Fibroblast of lung (primary cell): ENCODE results near the gene FHL2. TPM values are rescaled to one million over a fixed set of nuclear protein-coding genes. Genes with fewer than 3 reads are reported as not detected.

Experiments
- DNase-seq, 2 donors: peaks; one replicate each; pipeline versions ENCODE4 v3.0.0 to v3.0.0-alpha.2; 2010; ENCODE audit warnings: low read depth in 2 of 2
- H2AFZ ChIP-seq: 2 replicates; pipeline ENCODE4 v1.5.1; 2012; ENCODE audit warnings: low read length, control low read depth, inconsistent platforms
- H3K27ac ChIP-seq: 2 replicates; pipeline ENCODE4 v1.5.1; 2011; ENCODE audit warnings: low read length, control low read depth; ENCODE audit not compliant: insufficient read depth
- H3K27me3 ChIP-seq: 2 replicates; pipeline ENCODE4 v1.5.1; 2011; ENCODE audit warnings: mild to moderate bottlenecking, low read length; ENCODE audit not compliant: control insufficient read depth, insufficient read depth
- H3K36me3 ChIP-seq: 2 replicates; pipeline ENCODE4 v1.5.1; 2011; ENCODE audit warnings: low read length; ENCODE audit not compliant: control insufficient read depth, insufficient read depth
- H3K4me1 ChIP-seq: 2 replicates; pipeline ENCODE4 v1.5.1; 2011; ENCODE audit warnings: low read length; ENCODE audit not compliant: control insufficient read depth, insufficient read depth; ENCODE audit errors: extremely low read depth
- H3K4me2 ChIP-seq: 2 replicates; pipeline ENCODE4 v1.5.1; 2011; ENCODE audit warnings: low read length, control low read depth; ENCODE audit not compliant: insufficient read depth; ENCODE audit errors: extremely low read depth
- H3K4me3 ChIP-seq, 4 experiments: fragments of 200-600 bp in 1 of 4; sonication (generic) in 1 of 4; replicated peaks in 1 of 4; 2 replicates each; pipeline ENCODE4 v1.5.1; 2011 to 2016; ENCODE audit warnings: low read length in 4 of 4, low read depth in 3 of 4, mild to moderate bottlenecking in 3 of 4, control low read depth in 2 of 4, inconsistent platforms in 1 of 4, mixed read lengths in 1 of 4; ENCODE audit not compliant: insufficient read depth in 1 of 4; ENCODE audit errors: control extremely low read depth in 1 of 4
- H3K79me2 ChIP-seq: 2 replicates; pipeline ENCODE4 v1.5.1; 2012; ENCODE audit warnings: mild to moderate bottlenecking, low read length, inconsistent platforms; ENCODE audit not compliant: control insufficient read depth, insufficient read depth
- H3K9ac ChIP-seq: 2 replicates; pipeline ENCODE4 v1.5.1; 2011; ENCODE audit warnings: mild to moderate bottlenecking, low read length, control low read depth; ENCODE audit not compliant: insufficient read depth
- H3K9me3 ChIP-seq: 2 replicates; pipeline ENCODE4 v1.5.1; 2012; ENCODE audit warnings: low read depth, low read length; ENCODE audit not compliant: control insufficient read depth, insufficient read depth
- H4K20me1 ChIP-seq: 2 replicates; pipeline ENCODE4 v1.5.1; 2011; ENCODE audit warnings: low read length; ENCODE audit not compliant: control insufficient read depth, insufficient read depth; ENCODE audit errors: extremely low read depth
- EZH2 ChIP-seq: IDR thresholded peaks from 2 replicates; pipeline ENCODE4 v1.5.1; 2012; ENCODE audit warnings: low read length, control low read depth, mild to moderate bottlenecking; ENCODE audit errors: missing control alignments
- polyA plus RNA-seq, 2 donors: library from polyadenylated mRNA; depleted of rRNA in 1 of 2; stranded (reverse) in 1 of 2; unstranded in 1 of 2; fragments of >200 nt; gene quantifications; 2 replicates each; pipeline ENCODE4 v1.2.1, GENCODE V29; 2011 to 2012; ENCODE audit warnings: missing spikeins in 1 of 2
- total RNA-seq: library from RNA; depleted of rRNA; stranded (reverse); fragments of >200 nt; gene quantifications from 2 replicates; pipeline ENCODE4 v1.2.1, GENCODE V29; 2014
- TF ChIP-seq, protein P1 (sequence below), 2 donors: IDR thresholded peaks in 1 of 2; conservative IDR thresholded peaks in 1 of 2; 1 replicate in 1 of 2; 2 replicates in 1 of 2; pipeline ENCODE4 v1.5.1; 2011 to 2012; ENCODE audit warnings: low read length in 2 of 2, control low read depth in 1 of 2, inconsistent platforms in 1 of 2, low read depth in 1 of 2, mild to moderate bottlenecking in 1 of 2

Gene FHL2
- total and polyA plus RNA-seq, 2 donors (not counting 1 experiment from before 2014, with no cell fraction given), result 144 to 421 TPM

GRCh38 chr2:105344704-105345345 lies 54.0 kb downstream of the FHL2 start:
- Histone ChIP-seq H3K4me3 (no peak overlapping the region), H4K20me1 (no peaks in the 10 kb centered on the region), H3K79me2 (peaks cover 5% of the 10 kb centered on the region), H3K4me1 (no peaks in the 10 kb centered on the region), H3K9ac (no peak overlapping the region), H2AFZ (no peak overlapping the region), H3K27ac (no peak overlapping the region), H3K9me3 (no peaks in the 10 kb centered on the region), H3K4me2 (no peak overlapping the region), H3K36me3 (no peaks in the 10 kb centered on the region), H3K27me3 (no peaks in the 10 kb centered on the region)
- no peak for TF ChIP-seq EZH2
- TF ChIP-seq, protein P1, sequence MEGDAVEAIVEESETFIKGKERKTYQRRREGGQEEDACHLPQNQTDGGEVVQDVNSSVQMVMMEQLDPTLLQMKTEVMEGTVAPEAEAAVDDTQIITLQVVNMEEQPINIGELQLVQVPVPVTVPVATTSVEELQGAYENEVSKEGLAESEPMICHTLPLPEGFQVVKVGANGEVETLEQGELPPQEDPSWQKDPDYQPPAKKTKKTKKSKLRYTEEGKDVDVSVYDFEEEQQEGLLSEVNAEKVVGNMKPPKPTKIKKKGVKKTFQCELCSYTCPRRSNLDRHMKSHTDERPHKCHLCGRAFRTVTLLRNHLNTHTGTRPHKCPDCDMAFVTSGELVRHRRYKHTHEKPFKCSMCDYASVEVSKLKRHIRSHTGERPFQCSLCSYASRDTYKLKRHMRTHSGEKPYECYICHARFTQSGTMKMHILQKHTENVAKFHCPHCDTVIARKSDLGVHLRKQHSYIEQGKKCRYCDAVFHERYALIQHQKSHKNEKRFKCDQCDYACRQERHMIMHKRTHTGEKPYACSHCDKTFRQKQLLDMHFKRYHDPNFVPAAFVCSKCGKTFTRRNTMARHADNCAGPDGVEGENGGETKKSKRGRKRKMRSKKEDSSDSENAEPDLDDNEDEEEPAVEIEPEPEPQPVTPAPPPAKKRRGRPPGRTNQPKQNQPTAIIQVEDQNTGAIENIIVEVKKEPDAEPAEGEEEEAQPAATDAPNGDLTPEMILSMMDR (conservative IDR thresholded peaks at IDR 0.05 in 1 of 2, IDR thresholded peaks at IDR 0.05 in 1 of 2; ENCODE audit: low read depth in 1 of 2, low read length in 2 of 2), result peak in 1 of 2 donors; percentile 32
- peak in 1 of 2 donors; percentile 68 for DNase-seq

DNA sequence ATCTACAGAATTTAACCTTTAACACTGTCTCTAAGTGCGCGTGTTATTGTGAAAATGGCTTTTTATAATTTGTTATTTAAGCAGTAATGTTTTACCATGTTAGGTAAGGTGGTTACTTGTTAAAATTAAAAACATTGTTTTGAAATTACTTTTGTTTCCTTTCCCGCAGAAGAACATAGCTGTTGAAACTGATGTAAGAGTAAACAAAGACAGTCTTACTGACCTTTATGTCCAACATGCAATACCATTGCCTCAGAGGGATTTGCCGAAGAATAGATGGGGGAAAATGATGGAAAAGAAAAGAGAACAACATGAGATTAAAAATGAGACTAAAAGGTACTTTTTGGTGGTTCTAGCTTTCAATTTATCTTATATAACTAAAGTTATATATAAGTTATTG lies 59.4 kb downstream of the FHL2 start:
- H3K27ac ChIP-seq, result no peak overlapping the region
- no peak for TF ChIP-seq EZH2
- TF ChIP-seq, protein P1 (conservative IDR thresholded peaks at IDR 0.05 in 1 of 2, IDR thresholded peaks at IDR 0.05 in 1 of 2; ENCODE audit: low read depth in 1 of 2, low read length in 2 of 2), result no peak
- no peaks in the 10 kb centered on the region for H3K27me3 ChIP-seq
- H4K20me1 ChIP-seq, result no peaks in the 10 kb centered on the region
- no peak overlapping the region for H3K4me2 ChIP-seq
- DNase-seq, result no peak
- H3K4me1 ChIP-seq, result no peaks in the 10 kb centered on the region
- no peak overlapping the region for H2AFZ ChIP-seq
- peak overlapping the region in 1 of 4 experiments; percentile 93 for H3K4me3 ChIP-seq
- no peaks in the 10 kb centered on the region for H3K36me3 ChIP-seq
- no peaks in the 10 kb centered on the region for H3K9me3 ChIP-seq
- H3K79me2 ChIP-seq, result peaks cover 27% of the 10 kb centered on the region
- no peak overlapping the region for H3K9ac ChIP-seq

GRCh38 chr2:105338020-105338385 lies 60.8 kb downstream of the FHL2 start:
- no peak overlapping the region for H2AFZ ChIP-seq
- peak overlapping the region; percentile 99 for H3K9ac ChIP-seq
- H3K4me3 ChIP-seq, result peak overlapping the region; percentile 71 to 95 (median 84)
- no peaks in the 10 kb centered on the region for H3K4me1 ChIP-seq
- H3K4me2 ChIP-seq, result peak overlapping the region; percentile 89
- H3K27me3 ChIP-seq, result no peaks in the 10 kb centered on the region
- peak overlapping the region; percentile 100 for H3K27ac ChIP-seq
- no peak for DNase-seq
- H3K36me3 ChIP-seq, result no peaks in the 10 kb centered on the region
- no peaks in the 10 kb centered on the region for H4K20me1 ChIP-seq
- H3K9me3 ChIP-seq, result no peaks in the 10 kb centered on the region
- peaks cover 27% of the 10 kb centered on the region for H3K79me2 ChIP-seq
- TF ChIP-seq, protein P1 (conservative IDR thresholded peaks at IDR 0.05 in 1 of 2, IDR thresholded peaks at IDR 0.05 in 1 of 2; ENCODE audit: low read depth in 1 of 2, low read length in 2 of 2), result no peak
- TF ChIP-seq EZH2, result no peak
